CD4-positive, alpha-beta memory T cell (primary cell): ENCODE data around the gene ASB17. TPM values are rescaled to one million over a fixed set of nuclear protein-coding genes. Genes with fewer than 3 reads are reported as not detected.
"Not testable (repeated sequence)": the region's sequence is repeated elsewhere in the genome, so short reads cannot be mapped to it uniquely, and the experiment has no call there.

ENCODE experiments used
- CTCF ChIA-PET: fragments of 350-600 bp; sonication (Branson Sonifier 250); formaldehyde crosslinking; loops from one replicate; lab custom pipeline; 2021; ENCODE audit warnings: inconsistent platforms; ENCODE audit not compliant: partially characterized antibody; lab: Charles Lee
- POLR2A ChIA-PET: fragments of 350-600 bp; sonication (Branson Sonifier 250); formaldehyde crosslinking; loops from one replicate; lab custom pipeline; 2021; ENCODE audit not compliant: partially characterized antibody; lab: Charles Lee
- DNase-seq, 5 donors: peaks; one replicate each; pipeline versions ENCODE4 v3.0.0 to v3.0.0-alpha.2; 2020 to 2022; ENCODE audit warnings: mixed read lengths in 1 of 5
- H3K27ac ChIP-seq: one replicate; pipeline ENCODE4 v1.7.0; 2013; ENCODE audit warnings: low read depth, low read length
- H3K27me3 ChIP-seq: 2 replicates; pipeline ENCODE4 v1.7.0; 2013; ENCODE audit warnings: mild to moderate bottlenecking, low read length, moderate library complexity; ENCODE audit not compliant: insufficient read depth
- H3K36me3 ChIP-seq: 2 replicates; pipeline ENCODE4 v1.7.0; 2013; ENCODE audit warnings: mild to moderate bottlenecking, low read length, moderate library complexity; ENCODE audit not compliant: insufficient read depth
- H3K4me1 ChIP-seq: 2 replicates; pipeline ENCODE4 v1.7.0; 2013; ENCODE audit warnings: mild to moderate bottlenecking, low read length, moderate library complexity; ENCODE audit not compliant: insufficient read depth
- H3K4me3 ChIP-seq, 2 donors: one replicate each; pipeline ENCODE4 v1.7.0; 2013; ENCODE audit warnings: low read length in 2 of 2, mild to moderate bottlenecking in 1 of 2
- H3K9me3 ChIP-seq, 2 donors: one replicate each; pipeline ENCODE4 v1.7.0; 2013; ENCODE audit warnings: low read length in 2 of 2, control low read depth in 1 of 2; ENCODE audit not compliant: control insufficient read depth in 1 of 2
- H3K27ac Mint-ChIP-seq, 7 donors: one replicate each; pipeline ENCODE4 v1.8.0; 2020 to 2021; ENCODE audit warnings: mixed read lengths in 7 of 7, mild to moderate bottlenecking in 6 of 7, inconsistent platforms in 3 of 7, moderate library complexity in 3 of 7
- H3K27me3 Mint-ChIP-seq, 2 donors: one replicate each; pipeline ENCODE4 v1.8.0; 2020 to 2021; ENCODE audit warnings: mixed read lengths in 2 of 2
- H3K36me3 Mint-ChIP-seq, 2 donors: one replicate each; pipeline ENCODE4 v1.8.0; 2020 to 2021; ENCODE audit warnings: mixed read lengths in 2 of 2, inconsistent platforms in 1 of 2, mild to moderate bottlenecking in 1 of 2
- H3K4me1 Mint-ChIP-seq, 4 donors: one replicate each; pipeline ENCODE4 v1.8.0; 2020 to 2021; ENCODE audit warnings: mixed read lengths in 4 of 4, mild to moderate bottlenecking in 1 of 4
- H3K4me3 Mint-ChIP-seq, 8 donors: one replicate each; pipeline ENCODE4 v1.8.0; 2020 to 2021; ENCODE audit warnings: mixed read lengths in 8 of 8, mild to moderate bottlenecking in 7 of 8, moderate library complexity in 6 of 8, inconsistent platforms in 3 of 8
- H3K9me3 Mint-ChIP-seq, 8 donors: one replicate each; pipeline ENCODE4 v1.8.0; 2020 to 2021; ENCODE audit warnings: mixed read lengths in 8 of 8, mild to moderate bottlenecking in 5 of 8, inconsistent platforms in 3 of 8, moderate library complexity in 1 of 8
- intact Hi-C: fragments of 100-400 bp; cut with micrococcal nuclease; formaldehyde crosslinking; loops from one replicate; pipeline ENCODE4 v1.15.1; 2023
- polyA plus RNA-seq, 2 donors: library from polyadenylated mRNA; unstranded; fragments of 300-500 nt; fragmentation: Illumina TruSeq; gene quantifications; one replicate each; pipeline ENCODE4 v1.2.3, GENCODE V29; 2021
- total RNA-seq, 2 experiments: library from RNA; stranded (reverse); gene quantifications; one replicate each; pipeline ENCODE4 v1.2.3, GENCODE V29; 2021

Gene ASB17, protein sequence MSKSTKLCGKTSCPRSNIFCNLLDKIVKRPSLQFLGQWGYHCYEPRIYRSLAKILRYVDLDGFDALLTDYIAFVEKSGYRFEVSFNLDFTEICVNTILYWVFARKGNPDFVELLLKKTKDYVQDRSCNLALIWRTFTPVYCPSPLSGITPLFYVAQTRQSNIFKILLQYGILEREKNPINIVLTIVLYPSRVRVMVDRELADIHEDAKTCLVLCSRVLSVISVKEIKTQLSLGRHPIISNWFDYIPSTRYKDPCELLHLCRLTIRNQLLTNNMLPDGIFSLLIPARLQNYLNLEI
- total RNA-seq (not detected), polyA plus RNA-seq (not detected)

DNA sequence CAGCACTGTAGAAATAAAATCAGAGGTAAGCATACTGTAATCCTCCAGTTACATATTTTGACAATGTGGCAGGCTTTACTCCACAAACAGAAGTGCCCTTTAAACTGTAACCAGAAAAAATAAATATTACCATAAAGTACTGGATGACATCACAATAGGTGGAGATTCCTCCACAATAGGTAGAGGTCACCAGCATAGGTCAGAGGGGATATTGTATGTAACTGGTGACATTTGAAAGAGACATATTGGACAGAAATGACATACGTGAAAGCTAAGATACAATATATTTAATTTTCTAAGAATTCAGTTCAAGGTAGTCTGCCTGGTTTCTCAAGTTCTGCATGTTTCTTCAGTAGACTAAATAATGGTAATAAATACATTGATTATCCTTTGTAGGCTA lies at the start of gene ASB17:
TSS of gene ASB17 (minus strand) at position 101 of the 400 bp plus-strand sequence. CDS start 113 bp downstream, outside the sequence.
- H3K36me3 ChIP-seq, result no peaks in the 10 kb centered on the region
- no peaks in the 10 kb centered on the region for H3K4me1 ChIP-seq
- H3K4me1 Mint-ChIP-seq, result no peaks in the 10 kb centered on the region
- ChIA-PET CTCF (no interaction called here), POLR2A (no interaction called here)
- no peak within 1 kb of the TSS for H3K27ac Mint-ChIP-seq
- peaks cover 0 to 5% (median 0%) of the 10 kb centered on the region in 8 donors for H3K9me3 Mint-ChIP-seq
- H3K4me3 Mint-ChIP-seq, result no peak within 1 kb of the TSS
- intact Hi-C loops, result no loop called here
- no peaks in the 10 kb centered on the region for H3K36me3 Mint-ChIP-seq
- no peak for DNase-seq
- no peaks in the 10 kb centered on the region for H3K27me3 ChIP-seq
- no peaks in the 10 kb centered on the region for H3K9me3 ChIP-seq
- no peak within 1 kb of the TSS for H3K4me3 ChIP-seq
- H3K27ac ChIP-seq, result no peak within 1 kb of the TSS
- H3K27me3 Mint-ChIP-seq, result peaks cover 1 to 2% of the 10 kb centered on the region in 2 donors

DNA sequence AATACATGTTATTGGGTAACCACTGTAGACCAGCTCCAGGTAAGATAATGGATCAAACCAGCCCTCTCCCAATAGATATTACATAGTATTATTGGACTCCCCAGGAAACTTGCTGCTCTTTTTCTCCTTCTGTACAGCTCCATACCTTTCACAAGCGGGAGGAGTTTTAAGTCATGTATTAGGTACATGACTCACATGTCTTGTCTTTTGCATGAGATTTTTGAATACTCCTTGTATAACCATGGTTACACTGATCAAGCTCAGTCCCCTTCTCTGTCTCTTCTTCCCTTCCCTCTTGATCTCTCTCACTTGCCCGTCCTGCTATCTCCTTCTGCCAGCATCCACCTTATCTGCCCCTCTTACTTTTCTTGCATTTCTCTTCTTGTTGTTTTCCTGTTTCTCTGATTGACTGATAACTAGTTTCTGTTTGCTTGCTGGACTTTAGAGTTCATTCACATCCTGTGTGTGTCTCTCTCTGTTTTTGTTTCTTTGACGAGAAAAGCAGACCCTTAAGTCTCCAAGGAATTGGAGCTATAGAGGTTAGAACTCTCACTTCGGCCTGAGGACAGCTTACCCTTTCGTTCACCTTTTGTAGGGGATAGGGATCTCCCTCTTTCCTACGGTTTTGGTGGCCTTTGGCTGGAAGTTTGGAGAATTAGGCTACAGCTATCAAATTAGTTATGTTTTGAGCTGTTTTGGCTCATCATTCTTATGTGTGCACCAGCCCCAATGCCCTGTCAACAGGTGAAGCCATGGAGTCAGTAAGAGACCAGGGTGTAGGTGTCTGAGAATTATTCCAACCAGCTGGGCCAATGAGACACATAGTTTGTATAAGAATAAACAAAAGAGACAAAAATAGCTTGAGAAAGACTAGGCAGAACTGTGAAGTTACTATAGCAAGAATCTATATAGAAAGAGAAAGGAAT lies 49.0 kb upstream of the ASB17 start:
- Mint-ChIP-seq H3K27ac (no peak overlapping the region), H3K36me3 (no peaks in the 10 kb centered on the region), H3K27me3 (peaks cover 2 to 6% of the 10 kb centered on the region in 2 donors), H3K4me3 (no peak overlapping the region), H3K4me1 (no peaks in the 10 kb centered on the region), H3K9me3 (peaks cover 3 to 11% (median 8%) of the 10 kb centered on the region in 8 donors)
- no peaks in the 10 kb centered on the region for H3K36me3 ChIP-seq
- intact Hi-C loops, result no loop called here
- H3K9me3 ChIP-seq, result no peaks in the 10 kb centered on the region
- no peaks in the 10 kb centered on the region for H3K27me3 ChIP-seq
- ChIA-PET POLR2A (no interaction called here), CTCF (no interaction called here)
- no peaks in the 10 kb centered on the region for H3K4me1 ChIP-seq
- H3K4me3 ChIP-seq, result no peak overlapping the region
- H3K27ac ChIP-seq, result no peak overlapping the region
- no peak for DNase-seq

DNA sequence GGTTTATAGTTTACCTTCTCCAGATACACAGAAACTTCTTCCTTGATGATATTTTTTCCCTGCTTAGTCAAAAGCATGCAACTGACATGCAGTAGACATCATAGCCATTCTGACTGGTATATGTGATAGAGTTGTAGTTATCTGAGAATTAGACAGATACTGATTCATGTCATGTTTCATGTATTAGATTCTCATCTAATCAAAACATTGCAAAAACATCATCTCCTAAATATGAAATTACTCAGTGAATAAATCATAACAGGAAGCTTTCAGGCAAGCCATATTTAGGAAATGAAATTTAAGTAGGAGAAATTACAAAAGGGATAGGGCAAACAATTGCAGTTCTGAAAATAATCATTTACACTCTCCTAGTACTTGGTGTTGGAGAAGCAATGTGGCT lies 38.4 kb upstream of the ASB17 start:
- intact Hi-C loops, result no loop called here
- POLR2A ChIA-PET, result no interaction called here
- Mint-ChIP-seq H3K4me1 (no peaks in the 10 kb centered on the region), H3K4me3 (no peak overlapping the region), H3K9me3 (peaks cover 0 to 2% (median 0%) of the 10 kb centered on the region in 8 donors), H3K27ac (no peak overlapping the region), H3K27me3 (no peaks in the 10 kb centered on the region), H3K36me3 (no peaks in the 10 kb centered on the region)
- Histone ChIP-seq H3K9me3 (no peaks in the 10 kb centered on the region), H3K4me1 (no peaks in the 10 kb centered on the region), H3K36me3 (no peaks in the 10 kb centered on the region), H3K27ac (no peak overlapping the region), H3K27me3 (no peaks in the 10 kb centered on the region), H3K4me3 (no peak overlapping the region)
- CTCF ChIA-PET, result no interaction called here
- no peak for DNase-seq

DNA sequence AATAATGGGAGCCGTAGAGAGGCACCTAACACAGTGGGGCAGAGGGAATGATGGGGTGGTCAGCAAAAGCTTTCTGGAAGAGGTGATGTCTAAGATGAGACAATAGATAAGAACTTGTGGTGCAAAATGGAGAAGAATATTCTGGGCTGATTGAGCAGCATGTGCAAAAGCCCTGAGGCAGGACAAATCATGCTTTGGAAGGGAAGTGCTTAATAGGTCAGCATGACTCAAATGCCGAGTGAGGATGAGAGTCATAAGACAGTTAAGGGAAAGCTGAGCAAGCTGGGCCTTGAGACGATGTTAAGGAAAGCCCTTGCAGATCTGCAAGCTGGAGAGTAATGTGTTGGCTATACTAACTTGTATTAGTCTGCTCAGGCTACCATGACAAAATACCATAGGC lies 37.3 kb upstream of the ASB17 start:
- H3K4me3 ChIP-seq, result no peak overlapping the region
- Mint-ChIP-seq H3K36me3 (no peaks in the 10 kb centered on the region), H3K27ac (no peak overlapping the region), H3K4me1 (no peaks in the 10 kb centered on the region), H3K4me3 (no peak overlapping the region), H3K27me3 (peaks cover 2 to 3% of the 10 kb centered on the region in 2 donors), H3K9me3 (peaks cover 0 to 2% (median 0%) of the 10 kb centered on the region in 8 donors)
- intact Hi-C loops, result no loop called here
- no peaks in the 10 kb centered on the region for H3K4me1 ChIP-seq
- DNase-seq, result no peak
- H3K27me3 ChIP-seq, result no peaks in the 10 kb centered on the region
- ChIA-PET CTCF (no interaction called here), POLR2A (no interaction called here)
- H3K27ac ChIP-seq, result no peak overlapping the region
- H3K9me3 ChIP-seq, result no peaks in the 10 kb centered on the region
- no peaks in the 10 kb centered on the region for H3K36me3 ChIP-seq

DNA sequence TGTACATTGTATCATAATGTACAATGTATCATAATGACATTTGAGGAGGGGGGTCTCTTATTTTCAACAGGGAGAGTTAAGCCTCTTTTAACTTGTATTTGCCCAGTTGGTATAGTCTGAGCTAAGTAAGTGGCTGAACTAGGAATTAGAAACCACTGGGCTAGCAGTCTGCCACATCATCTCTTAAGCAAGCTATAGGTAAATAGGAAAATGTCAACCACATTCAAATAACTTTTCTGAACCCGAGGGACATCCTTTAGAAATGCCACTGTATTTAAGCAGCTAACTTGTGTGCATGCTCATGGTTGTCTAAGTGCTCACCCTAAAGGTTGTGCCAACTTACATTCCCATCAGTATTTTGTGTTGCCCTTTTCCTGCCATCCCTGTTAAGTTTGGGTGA lies 35.5 kb upstream of the ASB17 start:
- Histone ChIP-seq H3K27ac (no peak overlapping the region), H3K27me3 (no peaks in the 10 kb centered on the region), H3K4me3 (no peak overlapping the region), H3K36me3 (no peaks in the 10 kb centered on the region), H3K9me3 (no peaks in the 10 kb centered on the region), H3K4me1 (no peaks in the 10 kb centered on the region)
- Mint-ChIP-seq H3K9me3 (peaks cover 0 to 2% (median 0%) of the 10 kb centered on the region in 8 donors), H3K27ac (no peak overlapping the region), H3K4me3 (no peak overlapping the region), H3K27me3 (peaks cover 2 to 3% of the 10 kb centered on the region in 2 donors), H3K36me3 (no peaks in the 10 kb centered on the region), H3K4me1 (no peaks in the 10 kb centered on the region)
- POLR2A ChIA-PET, result no interaction called here
- CTCF ChIA-PET, result no interaction called here
- DNase-seq, result no peak
- intact Hi-C loops, result no loop called here

DNA sequence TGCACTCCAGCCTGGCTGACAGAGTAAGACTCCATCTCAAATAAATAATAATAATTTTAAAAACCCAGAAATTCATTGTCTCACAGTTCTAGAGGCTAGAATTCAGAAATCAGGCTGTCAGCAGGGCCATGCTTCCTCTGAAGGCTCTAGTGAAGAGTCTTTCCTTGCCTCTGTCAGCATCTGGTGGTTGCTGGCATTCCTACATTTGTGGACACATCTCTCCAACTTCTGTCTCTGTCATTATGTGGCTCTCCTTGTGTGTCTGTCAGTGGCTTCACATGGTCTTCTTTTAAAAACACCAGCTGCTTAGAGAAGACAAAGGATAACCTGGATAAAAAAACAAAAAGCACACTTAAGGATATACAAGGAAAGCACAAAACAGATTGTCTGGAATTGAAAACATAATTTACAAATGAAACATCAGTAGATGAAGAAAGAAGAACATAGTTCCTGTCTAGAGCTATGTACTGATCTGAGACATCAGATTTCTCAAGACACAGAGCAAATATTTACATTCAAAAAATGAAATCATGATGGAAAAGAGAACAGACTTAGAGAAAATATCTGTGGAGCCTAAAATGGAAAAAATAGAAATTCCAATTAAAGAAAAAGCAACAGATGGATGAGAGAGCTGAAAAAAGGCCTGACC lies 32.7 kb upstream of the ASB17 start:
- no peak overlapping the region for H3K4me3 ChIP-seq
- H3K36me3 ChIP-seq, result no peaks in the 10 kb centered on the region
- POLR2A ChIA-PET, result no interaction called here
- H3K4me1 ChIP-seq, result no peaks in the 10 kb centered on the region
- H3K36me3 Mint-ChIP-seq, result no peaks in the 10 kb centered on the region
- H3K27ac Mint-ChIP-seq, result no peak overlapping the region
- H3K4me3 Mint-ChIP-seq, result no peak overlapping the region
- intact Hi-C loops, result no loop called here
- CTCF ChIA-PET, result no interaction called here
- H3K9me3 Mint-ChIP-seq, result peaks cover 0 to 2% (median 0%) of the 10 kb centered on the region in 8 donors
- no peak for DNase-seq
- H3K27me3 Mint-ChIP-seq, result peaks cover 2 to 5% of the 10 kb centered on the region in 2 donors
- no peaks in the 10 kb centered on the region for H3K9me3 ChIP-seq
- H3K4me1 Mint-ChIP-seq, result no peaks in the 10 kb centered on the region
- no peaks in the 10 kb centered on the region for H3K27me3 ChIP-seq
- no peak overlapping the region for H3K27ac ChIP-seq

DNA sequence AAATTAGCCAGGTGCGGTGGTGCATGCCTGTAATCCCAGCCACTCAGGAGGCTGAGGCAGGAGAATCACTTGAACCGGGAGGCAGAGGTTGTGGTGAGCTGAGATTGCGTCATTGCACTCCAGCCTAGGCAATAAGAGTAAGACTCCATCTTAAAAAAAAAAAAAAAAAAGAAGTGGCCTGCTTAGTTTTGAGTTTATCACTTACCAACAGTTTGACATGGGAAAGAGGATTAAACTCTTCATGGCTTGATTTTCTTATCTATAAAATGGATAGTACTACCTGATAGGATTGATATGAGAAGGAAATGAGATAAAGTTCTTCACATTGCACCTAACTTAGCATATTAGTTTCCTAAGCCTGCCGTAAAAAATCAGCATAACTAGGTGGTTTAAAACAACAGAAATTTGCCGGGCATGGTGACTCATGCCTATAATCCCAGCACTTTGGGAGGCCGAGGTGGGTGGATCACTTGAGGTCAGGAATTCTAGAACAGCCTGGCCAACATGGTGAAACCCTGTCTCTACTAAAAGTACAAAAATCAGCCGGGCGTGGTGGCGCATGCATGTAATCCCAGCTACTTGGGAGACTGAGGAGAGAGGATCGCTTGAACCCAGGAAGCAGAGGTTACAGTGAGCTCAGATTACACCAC lies 32.0 kb upstream of the ASB17 start:
- H3K9me3 ChIP-seq, H3K36me3 Mint-ChIP-seq, H3K4me3 ChIP-seq, CTCF ChIA-PET, H3K9me3 Mint-ChIP-seq, H3K27me3 ChIP-seq, H3K27ac ChIP-seq, H3K4me1 ChIP-seq, H3K27me3 Mint-ChIP-seq, H3K4me3 Mint-ChIP-seq, H3K27ac Mint-ChIP-seq, POLR2A ChIA-PET, DNase-seq, intact Hi-C loops, H3K36me3 ChIP-seq, H3K4me1 Mint-ChIP-seq: not testable (repeated sequence)
